ENCODE data around the gene IFT81.
"Not testable (repeated sequence)": the region's sequence is repeated elsewhere in the genome, so short reads cannot be mapped to it uniquely, and the experiment has no call there.

Gene IFT81

DNA sequence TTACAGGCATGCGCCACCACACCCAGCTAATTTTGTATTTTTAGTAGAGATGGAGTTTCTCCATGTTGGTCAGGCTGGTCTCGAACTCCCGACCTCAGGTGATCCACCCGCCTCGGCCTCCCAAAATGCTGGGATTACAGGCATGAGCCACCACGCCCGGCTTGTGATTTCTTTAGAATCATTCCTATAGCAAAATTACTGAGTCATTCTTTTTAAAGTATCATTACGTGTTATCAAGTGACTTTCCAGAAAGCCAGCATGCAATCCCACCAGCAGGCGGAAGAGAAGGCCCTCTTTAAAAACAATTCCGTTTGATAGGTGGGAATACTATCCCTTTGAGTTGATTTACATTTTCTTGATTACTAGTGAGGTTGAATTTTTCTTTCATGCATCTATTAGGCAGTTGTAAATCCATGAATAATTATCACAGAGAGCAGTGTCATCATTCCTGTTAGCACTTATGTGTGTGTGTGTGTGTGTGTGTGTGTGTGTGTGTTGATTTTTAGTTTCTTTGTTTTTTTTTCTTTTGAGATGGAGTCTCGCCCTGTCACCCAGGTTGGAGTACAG is 131.8 kb downstream of the IFT81 start:
- POLR2A ChIA-PET; H3K4me3 ChIP-seq (ENCODE audit: low read depth, low read length); H3K9me3 ChIP-seq (ENCODE audit: control insufficient read depth, insufficient read depth, low read depth, low read length); H3K4me1 ChIP-seq (ENCODE audit: control insufficient read depth, insufficient read depth, low read length); H3K36me3 ChIP-seq (ENCODE audit: control insufficient read depth in 2 of 2, insufficient read depth in 1 of 2, low read length in 2 of 2); H3K27ac ChIP-seq (ENCODE audit: extremely low read depth, low read depth, low read length): not testable (repeated sequence)
- TF ChIP-seq, protein P1, sequence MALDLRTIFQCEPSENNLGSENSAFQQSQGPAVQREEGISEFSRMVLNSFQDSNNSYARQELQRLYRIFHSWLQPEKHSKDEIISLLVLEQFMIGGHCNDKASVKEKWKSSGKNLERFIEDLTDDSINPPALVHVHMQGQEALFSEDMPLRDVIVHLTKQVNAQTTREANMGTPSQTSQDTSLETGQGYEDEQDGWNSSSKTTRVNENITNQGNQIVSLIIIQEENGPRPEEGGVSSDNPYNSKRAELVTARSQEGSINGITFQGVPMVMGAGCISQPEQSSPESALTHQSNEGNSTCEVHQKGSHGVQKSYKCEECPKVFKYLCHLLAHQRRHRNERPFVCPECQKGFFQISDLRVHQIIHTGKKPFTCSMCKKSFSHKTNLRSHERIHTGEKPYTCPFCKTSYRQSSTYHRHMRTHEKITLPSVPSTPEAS (tag by site-specific recombination; IDR thresholded peaks at IDR 0.05) = 0 out of 2 replicates have a peak, but pooled peaks have one; percentile 50
- CTCF ChIA-PET = interaction anchor here (1.0 to 1.2 kb wide), 2 partner anchors 10 to 11 kb away, joined by 3 to 4 read pairs; no protein-coding TSS in a partner anchor

DNA sequence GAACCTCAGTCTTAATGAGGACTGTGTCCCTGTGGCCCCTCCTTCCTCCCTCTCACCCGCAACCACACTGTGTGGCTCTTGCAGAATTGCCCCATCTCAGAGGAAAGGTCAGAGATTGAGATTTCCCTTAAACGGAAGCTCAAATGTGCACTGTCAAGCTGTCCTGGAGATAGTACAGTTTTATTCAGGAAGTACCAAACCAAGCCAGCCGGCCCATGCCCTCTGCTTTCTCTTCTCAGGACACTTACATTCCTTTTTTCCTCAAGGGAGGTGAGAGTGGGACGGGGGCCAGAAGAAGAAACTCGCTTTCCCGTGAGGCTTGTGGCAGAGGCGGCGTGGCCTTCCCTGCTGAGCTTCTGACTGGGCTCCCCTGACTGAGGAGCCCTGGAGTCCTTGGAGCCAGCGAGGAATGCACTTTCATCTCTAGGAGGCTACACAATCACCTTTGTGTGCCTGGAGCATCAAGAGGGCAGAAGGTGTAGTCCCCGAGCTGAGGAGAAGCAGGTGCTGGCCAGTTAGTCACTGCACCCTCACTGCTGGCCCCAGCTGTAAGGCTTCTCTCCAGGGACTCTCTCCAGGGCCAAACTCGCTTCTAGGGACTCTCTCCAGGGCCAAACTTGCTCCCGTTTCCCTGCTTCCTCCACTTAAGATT is 132.7 kb downstream of the IFT81 start:
- Histone ChIP-seq H3K4me3 (ENCODE audit: low read depth, low read length) (no peak overlapping the region), H3K4me1 (ENCODE audit: control insufficient read depth, insufficient read depth, low read length) (no peaks in the 10 kb centered on the region), H3K36me3 (ENCODE audit: control insufficient read depth in 2 of 2, insufficient read depth in 1 of 2, low read length in 2 of 2) (no peaks in the 10 kb centered on the region), H3K9me3 (ENCODE audit: control insufficient read depth, insufficient read depth, low read depth, low read length) (no peaks in the 10 kb centered on the region), H3K27ac (ENCODE audit: extremely low read depth, low read depth, low read length) (no peak overlapping the region)
- POLR2A ChIA-PET = interaction anchor here (0.6 to 1.3 kb wide), 3 partner anchors 24 to 189 kb away, joined by 3 to 4 read pairs (median 4); partner anchors contain the start of gene ATP2A2
- no peak for TF ChIP-seq YY1 (tag by site-specific recombination; IDR thresholded peaks at IDR 0.05)
- TF ChIP-seq TCF7L2 (IDR thresholded peaks at IDR 0.05; ENCODE audit: borderline replicate concordance, low read depth, low read length) = no peak
- peak; percentile 45 for TF ChIP-seq PRDM1 (tag by site-specific recombination; IDR thresholded peaks at IDR 0.05)
- CTCF ChIA-PET = interaction anchor here (0.6 to 1.2 kb wide), 3 partner anchors 11 to 42 kb away, joined by 3 to 4 read pairs (median 3); no protein-coding TSS in a partner anchor

GRCh38 chr12:110258466-110258865 is 134.3 kb downstream of the IFT81 start:
- H3K4me1 ChIP-seq (ENCODE audit: control insufficient read depth, insufficient read depth, low read length) = no peaks in the 10 kb centered on the region; the same call in 1 of the 2 replicates
- no peaks in the 10 kb centered on the region for H3K36me3 ChIP-seq (ENCODE audit: control insufficient read depth in 2 of 2, insufficient read depth in 1 of 2, low read length in 2 of 2)
- H3K9me3 ChIP-seq (ENCODE audit: control insufficient read depth, insufficient read depth, low read depth, low read length) = no peaks in the 10 kb centered on the region
- POLR2A ChIA-PET = no interaction called here
- H3K27ac ChIP-seq (ENCODE audit: extremely low read depth, low read depth, low read length) = no peak overlapping the region
- H3K4me3 ChIP-seq (ENCODE audit: low read depth, low read length) = no peak overlapping the region
- CTCF ChIA-PET = interaction anchor here (0.7 to 1.5 kb wide), 2 partner anchors 12 to 1002 kb away, joined by 3 read pairs; no protein-coding TSS in a partner anchor
- TF ChIP-seq ZNF18 (tag by site-specific recombination; IDR thresholded peaks at IDR 0.05) = no peak
- no peak for TF ChIP-seq ZNF560 (tag by site-specific recombination; IDR thresholded peaks at IDR 0.05; ENCODE audit: borderline replicate concordance)
- TF ChIP-seq ZNF169 (tag by site-specific recombination; IDR thresholded peaks at IDR 0.05) = no peak
- no peak for TF ChIP-seq KLF16 (tag by site-specific recombination; IDR thresholded peaks at IDR 0.05)
- TF ChIP-seq SALL2 (tag by site-specific recombination; IDR thresholded peaks at IDR 0.05; ENCODE audit: borderline replicate concordance) = no peak
- no peak for TF ChIP-seq ZNF184 (tag by site-specific recombination; IDR thresholded peaks at IDR 0.05)

GRCh38 chr12:110262442-110263388 is 138.6 kb downstream of the IFT81 start:
- POLR2A ChIA-PET = no interaction called here
- H3K4me1 ChIP-seq (ENCODE audit: control insufficient read depth, insufficient read depth, low read length) = peaks cover 12% of the 10 kb centered on the region
- H3K4me3 ChIP-seq (ENCODE audit: low read depth, low read length) = no peak overlapping the region
- CTCF ChIA-PET = no interaction called here
- no peak overlapping the region for H3K27ac ChIP-seq (ENCODE audit: extremely low read depth, low read depth, low read length)
- no peaks in the 10 kb centered on the region for H3K9me3 ChIP-seq (ENCODE audit: control insufficient read depth, insufficient read depth, low read depth, low read length)
- no peaks in the 10 kb centered on the region; a peak in 1 of 3 replicates for H3K36me3 ChIP-seq (ENCODE audit: control insufficient read depth in 2 of 2, insufficient read depth in 1 of 2, low read length in 2 of 2)
- TF ChIP-seq ZFP69B (tag by site-specific recombination; IDR thresholded peaks at IDR 0.05) (no peak), ZNF324 (tag by site-specific recombination; IDR thresholded peaks at IDR 0.05) (no peak), OSR2 (tag by site-specific recombination; IDR thresholded peaks at IDR 0.05) (peak; percentile 58; the same call in 1 of the 2 replicates)
